A549 (cell line): Measurements from ENCODE around the gene KLHL29. TPM values are rescaled to one million over a fixed set of nuclear protein-coding genes. Genes with fewer than 3 reads are reported as not detected.

ENCODE experiments used
- ATAC-seq, 2 experiments: fragments of 200-7000 bp in 1 of 2; fragments of >200 bp in 1 of 2; cut with Nextera tagmentation in 1 of 2; cut with Tn5 transposase in 1 of 2; 3 replicates each; pipeline versions ENCODE4 v1.8.0 to v1.9.1; 2018 to 2020; ENCODE audit warnings: mild to moderate bottlenecking in 1 of 2, moderate library complexity in 1 of 2
- CTCF ChIA-PET: fragments of 300-600 bp; sonication (Branson Sonifier 250); formaldehyde crosslinking; extraction: SDS; loops from one replicate; lab custom pipeline; 2021; ENCODE audit warnings: antibody characterized with exemption, inconsistent platforms; lab: Yijun Ruan, JAX
- POLR2A ChIA-PET: fragments of 350-600 bp; formaldehyde crosslinking; extraction: SDS; loops from one replicate; lab custom pipeline; 2021; ENCODE audit warnings: antibody characterized with exemption, inconsistent platforms; lab: Yijun Ruan, JAX
- DNase-seq, 2 experiments: peaks; one replicate each; pipeline versions ENCODE4 v3.0.0 to v3.0.0-alpha.2; 2011 to 2016; ENCODE audit warnings: low read depth in 1 of 2, low spot score in 1 of 2
- FAIRE-seq: peaks from 2 replicates; lab custom pipeline; 2011; peaks lifted over from hg19 to GRCh38; lab: Jason Lieb, UNC
- H3K27ac ChIP-seq, 2 experiments: fragments of >200 bp; sonication (Bioruptor Twin); formaldehyde crosslinking; 3 replicates each; pipeline ENCODE4 v1.5.1; 2016 to 2017
- H3K4me1 ChIP-seq: fragments of >200 bp; sonication (Bioruptor Twin); formaldehyde crosslinking; 3 replicates; pipeline ENCODE4 v1.6.1; 2016
- H3K4me2 ChIP-seq: fragments of >200 bp; sonication (Bioruptor Twin); formaldehyde crosslinking; 3 replicates; pipeline ENCODE4 v1.6.1; 2016
- H3K4me3 ChIP-seq: fragments of >200 bp; sonication (Bioruptor Twin); formaldehyde crosslinking; 3 replicates; pipeline ENCODE4 v1.5.1; 2016
- H3K9me3 ChIP-seq: fragments of >200 bp; sonication (Bioruptor Twin); formaldehyde crosslinking; 3 replicates; pipeline ENCODE4 v1.6.1; 2016
- BCL3 ChIP-seq: fragments of >200 bp; sonication (Bioruptor Twin); formaldehyde crosslinking; IDR thresholded peaks from 3 replicates; pipeline ENCODE4 v1.6.1; 2016
- CTCF ChIP-seq: fragments of >200 bp; sonication (Bioruptor Twin); formaldehyde crosslinking; IDR thresholded peaks from 3 replicates; pipeline ENCODE4 v1.5.1; 2016
- E2F6 ChIP-seq: IDR thresholded peaks from 2 replicates; pipeline ENCODE4 v1.6.1; 2012; ENCODE audit warnings: low read depth, borderline replicate concordance
- EHF ChIP-seq: fragments of 250-450 bp; sonication (Bioruptor Pico); IDR thresholded peaks from 2 replicates; pipeline ENCODE4 v1.5.0; 2020; ENCODE audit warnings: mild to moderate bottlenecking
- FOSL2 ChIP-seq, 2 experiments: fragments of 450-650 bp in 1 of 2; fragments of >200 bp in 1 of 2; sonication (Bioruptor Twin) in 1 of 2; formaldehyde crosslinking; IDR thresholded peaks; 2 replicates each; pipeline versions ENCODE4 v1.5.0 to v1.6.1; 2016 to 2020; ENCODE audit warnings: mild to moderate bottlenecking in 1 of 2, moderate library complexity in 1 of 2
- KDM5A ChIP-seq: fragments of 200-600 bp; sonication (generic); IDR thresholded peaks from 2 replicates; pipeline ENCODE4 v1.6.1; 2016; ENCODE audit warnings: antibody characterized with exemption, mild to moderate bottlenecking
- NPAS2 ChIP-seq: fragments of 250-450 bp; sonication (Bioruptor Pico); IDR thresholded peaks from 2 replicates; pipeline ENCODE4 v1.8.0; 2022; ENCODE audit warnings: mild to moderate bottlenecking, moderate library complexity, borderline replicate concordance
- PBX3 ChIP-seq: IDR thresholded peaks from 2 replicates; pipeline ENCODE4 v1.6.1; 2012
- SREBF2 ChIP-seq: fragments of 450-650 bp; IDR thresholded peaks from 2 replicates; pipeline ENCODE4 v1.6.1; 2014; ENCODE audit warnings: mild to moderate bottlenecking, moderate library complexity
- TFCP2L1 ChIP-seq: fragments of 250-450 bp; sonication (Bioruptor Pico); IDR thresholded peaks from 2 replicates; pipeline ENCODE4 v1.5.0; 2021; ENCODE audit warnings: mild to moderate bottlenecking
- ZC3H11A ChIP-seq: fragments of 450-650 bp; IDR thresholded peaks from 2 replicates; pipeline ENCODE4 v1.6.1; 2014; ENCODE audit warnings: antibody characterized with exemption, mild to moderate bottlenecking
- WGBS: methylation state at CpG from one replicate; pipeline ENCODE4 v1.1.6; 2017; ENCODE audit errors: missing lambda C conversion rate; 5-methylcytosine and 5-hydroxymethylcytosine counted together
- polyA plus RNA-seq, 4 experiments: library from polyadenylated mRNA; depleted of rRNA in 3 of 4; stranded (reverse); fragments of >200 nt; fragmentation: RNase III in 1 of 4; extraction: RNeasy Plus Mini Kit Qiagen cat#74134 plus additional on column Dnase treatment in 1 of 4; gene quantifications; 2 replicates in 3 of 4; 3 replicates in 1 of 4; pipeline ENCODE4 v1.2.3, GENCODE V29; 2011 to 2017

The KLHL29 gene
- polyA plus RNA-seq, 2 of the 4 experiments (the other 2 are of a cell fraction), result 1.3 to 2.5 TPM

GRCh38 chr2:23688486-23689130, 303.6 kb downstream of the KLHL29 start (continued):
- no peak for TF ChIP-seq EHF (CRISPR knock-in tag)

- POLR2A ChIA-PET, result no interaction called here
- Histone ChIP-seq H3K4me2 (no peak overlapping the region), H3K4me3 (no peak overlapping the region), H3K9me3 (no peaks in the 10 kb centered on the region), H3K4me1 (no peaks in the 10 kb centered on the region), H3K27ac (no peak overlapping the region)
- DNase-seq (no peak), FAIRE-seq (no peak), ATAC-seq (no peak)
- WGBS, result 77% methylated on average over 7 of the region's 11 CpGs
- TF ChIP-seq PBX3 (no peak), E2F6 (no peak), KDM5A (no peak), ZC3H11A (no peak), CTCF (no peak)
- CTCF ChIA-PET, result no interaction called here
Observed at GRCh38 chr2:23689131-23689700, 304.2 kb downstream of the KLHL29 start.

GRCh38 chr2:23689891-23690290, 304.9 kb downstream of the KLHL29 start:
- ATAC-seq (no peak), DNase-seq (no peak)
- POLR2A ChIA-PET, result no interaction called here

GRCh38 chr2:23690421-23691105, 305.6 kb downstream of the KLHL29 start:
- H3K9me3 ChIP-seq, result no peaks in the 10 kb centered on the region
- DNase-seq (no peak), FAIRE-seq (no peak), ATAC-seq (no peak)
- no peak overlapping the region for H3K4me3 ChIP-seq
- no peak overlapping the region for H3K4me2 ChIP-seq
- POLR2A ChIA-PET, result no interaction called here
- no peaks in the 10 kb centered on the region for H3K4me1 ChIP-seq
- no peak overlapping the region for H3K27ac ChIP-seq
- TF ChIP-seq E2F6, result no peak
- no peak for TF ChIP-seq NPAS2 (CRISPR knock-in tag)
- no peak for TF ChIP-seq SREBF2
- TF ChIP-seq BCL3, result no peak
- no peak for TF ChIP-seq TFCP2L1
- WGBS, result 86% methylated on average over 30 of the region's 31 CpGs
- CTCF ChIA-PET, result no interaction called here

More at GRCh38 chr2:23689891-23690290, 304.9 kb downstream of the KLHL29 start:
- Histone ChIP-seq H3K4me2 (no peak overlapping the region), H3K4me1 (no peaks in the 10 kb centered on the region), H3K9me3 (no peaks in the 10 kb centered on the region), H3K4me3 (no peak overlapping the region), H3K27ac (no peak overlapping the region)
- CTCF ChIA-PET, result no interaction called here
- TF ChIP-seq FOSL2 (IDR thresholded peaks at IDR 0.05) (no peak), FOSL2 (CRISPR knock-in tag; IDR thresholded peaks at IDR 0.05) (no peak), CTCF (no peak)
- no peak for FAIRE-seq
- 90% methylated on average over 9 of the region's 9 CpGs for WGBS
